Neural cell (in vitro differentiated cells): ENCODE data around the gene MTFP1. TPM values are rescaled to one million over a fixed set of nuclear protein-coding genes. Genes with fewer than 3 reads are reported as not detected.

Experiments used
- H2AFZ ChIP-seq: fragments of 200-600, 300-800 bp; sonication (generic), shearing (Covaris generic); 2 replicates; pipeline ENCODE4 v1.6.0; 2014; ENCODE audit warnings: low read depth, mild to moderate bottlenecking, antibody characterized with exemption, low read length, moderate library complexity
- H3F3A ChIP-seq: fragments of 200-600 bp; shearing (Covaris generic); 2 replicates; pipeline ENCODE4 v1.6.1; 2016; ENCODE audit warnings: mild to moderate bottlenecking, moderate library complexity, mixed read lengths, antibody characterized with exemption, low read length; ENCODE audit not compliant: insufficient read depth, poor library complexity, severe bottlenecking
- H3K27ac ChIP-seq: fragments of 200-600, 300-800 bp; sonication (generic), shearing (Covaris generic); 2 replicates; pipeline ENCODE4 v1.5.1; 2014; ENCODE audit warnings: mild to moderate bottlenecking, low read length, moderate library complexity
- H3K27me3 ChIP-seq: fragments of 300-800, 200-600 bp; sonication (generic), shearing (Covaris generic); 2 replicates; pipeline ENCODE4 v1.6.0; 2014; ENCODE audit warnings: mild to moderate bottlenecking, low read depth, low read length, moderate library complexity; ENCODE audit not compliant: insufficient read depth
- H3K36me3 ChIP-seq: fragments of 300-800, 200-600 bp; sonication (generic), shearing (Covaris generic); 2 replicates; pipeline ENCODE4 v1.5.1; 2014; ENCODE audit warnings: mild to moderate bottlenecking, antibody characterized with exemption, low read length, moderate library complexity; ENCODE audit not compliant: insufficient read depth
- H3K4me2 ChIP-seq: fragments of 300-800, 200-600 bp; sonication (generic), shearing (Covaris generic); 2 replicates; pipeline ENCODE4 v1.6.0; 2014; ENCODE audit warnings: mild to moderate bottlenecking, low read length
- H3K4me3 ChIP-seq: fragments of 300-800, 200-600 bp; sonication (generic), shearing (Covaris generic); 2 replicates; pipeline ENCODE4 v1.5.1; 2014; ENCODE audit warnings: mild to moderate bottlenecking, low read length, moderate library complexity
- H3K79me2 ChIP-seq: fragments of 200-600 bp; shearing (Covaris generic); replicated peaks from 2 replicates; pipeline ENCODE4 v1.6.0; 2014; ENCODE audit warnings: mild to moderate bottlenecking, low read length, moderate library complexity; ENCODE audit not compliant: insufficient read depth
- H3K9ac ChIP-seq: fragments of 300-800, 200-600 bp; sonication (generic), shearing (Covaris generic); 2 replicates; pipeline ENCODE4 v1.6.1; 2016; ENCODE audit warnings: mild to moderate bottlenecking, low read length, mixed read lengths
- H3K9me2 ChIP-seq: fragments of 200-600 bp; shearing (Covaris generic); 2 replicates; pipeline ENCODE4 v1.6.1; 2016; ENCODE audit warnings: mild to moderate bottlenecking, low read length, mixed read lengths; ENCODE audit not compliant: insufficient read depth
- H3K9me3 ChIP-seq: fragments of 200-600, 300-800 bp; sonication (generic), shearing (Covaris generic); 2 replicates; pipeline ENCODE4 v1.6.1; 2016; ENCODE audit warnings: mild to moderate bottlenecking, mixed run types, low read length, moderate library complexity, mixed read lengths
- H4K20me1 ChIP-seq: fragments of 200-600 bp; shearing (Covaris generic); 2 replicates; pipeline ENCODE4 v1.6.1; 2016; ENCODE audit warnings: mild to moderate bottlenecking, mixed run types; ENCODE audit not compliant: insufficient read depth
- CTCF ChIP-seq: fragments of 450-650 bp; IDR thresholded peaks from 2 replicates; pipeline ENCODE4 v1.5.1; 2014; ENCODE audit warnings: antibody characterized with exemption, mild to moderate bottlenecking, moderate library complexity; ENCODE audit not compliant: poor library complexity, severe bottlenecking
- EP300 ChIP-seq: fragments of 450-650 bp; conservative IDR thresholded peaks from 2 replicates; pipeline ENCODE4 v1.6.1; 2014; ENCODE audit warnings: antibody characterized with exemption, mild to moderate bottlenecking, moderate library complexity; ENCODE audit not compliant: poor library complexity, severe bottlenecking
- RAD21 ChIP-seq: fragments of 450-650 bp; conservative IDR thresholded peaks from 2 replicates; pipeline ENCODE4 v1.6.1; 2014; ENCODE audit warnings: antibody characterized with exemption, mild to moderate bottlenecking, moderate library complexity
- REST ChIP-seq: IDR thresholded peaks from 2 replicates; pipeline ENCODE4 v1.6.1; 2012; ENCODE audit warnings: borderline replicate concordance
- SMC3 ChIP-seq: fragments of 450-650 bp; conservative IDR thresholded peaks from 2 replicates; pipeline ENCODE4 v1.6.1; 2014; ENCODE audit warnings: antibody characterized with exemption, mild to moderate bottlenecking, moderate library complexity; ENCODE audit not compliant: poor library complexity
- TAF1 ChIP-seq: IDR thresholded peaks from 2 replicates; pipeline ENCODE4 v1.6.1; 2012; ENCODE audit warnings: low read depth
- polyA plus RNA-seq: library from polyadenylated mRNA; depleted of rRNA; stranded (reverse); fragments of >200 nt; gene quantifications from 2 replicates; pipeline ENCODE4 v1.2.3, GENCODE V29; 2014

Gene MTFP1
- polyA plus RNA-seq, 1 donor from 2014 or later: 8.1 TPM

DNA sequence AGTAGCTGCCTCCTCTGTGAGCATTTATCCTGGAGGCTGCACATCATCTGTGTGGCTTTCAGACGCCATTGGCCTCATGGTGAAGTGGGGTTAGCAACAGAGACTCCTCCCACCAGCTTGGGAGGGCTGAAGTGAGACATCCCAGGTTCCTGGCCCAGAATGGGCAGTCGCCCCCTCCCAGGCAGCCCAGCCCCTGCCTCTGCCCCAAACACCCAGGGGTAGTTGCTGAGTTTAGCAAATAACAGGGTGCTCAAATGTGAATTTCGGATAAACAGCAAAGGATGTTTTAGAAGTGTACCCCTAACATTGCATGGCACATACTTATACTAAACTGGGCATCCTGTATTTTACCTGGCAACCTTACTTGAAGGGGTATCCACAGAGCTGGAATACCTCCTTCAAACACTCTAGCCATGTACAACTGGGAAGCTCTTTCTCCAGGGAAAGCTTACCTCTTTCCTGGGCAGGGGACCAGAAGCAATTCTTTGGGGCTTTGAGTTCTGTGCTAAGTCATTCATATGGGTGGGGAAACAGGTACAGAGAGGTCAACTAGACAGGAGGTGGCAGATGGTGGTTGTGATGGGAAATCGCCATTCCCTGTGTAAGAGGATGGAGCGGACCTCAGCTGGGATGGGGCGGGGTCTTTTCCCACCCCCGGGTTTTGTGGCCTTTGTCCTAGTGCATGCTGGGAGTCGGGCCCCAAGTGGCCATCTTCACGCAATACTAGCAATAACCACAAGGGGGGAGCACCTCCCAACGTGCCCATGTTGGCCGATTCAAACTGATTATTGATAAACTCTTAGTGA, 19.3 kb downstream of the MTFP1 start:
- H3K36me3 ChIP-seq: no peaks in the 10 kb centered on the region
- TF ChIP-seq TAF1 (no peak), SMC3 (peak; percentile 47), EP300 (no peak), RAD21 (peak; percentile 62), REST (no peak), CTCF (peak; percentile 59)
- H3K9me2 ChIP-seq: no peaks in the 10 kb centered on the region
- no peaks in the 10 kb centered on the region for H4K20me1 ChIP-seq
- no peaks in the 10 kb centered on the region for H3F3A ChIP-seq
- no peak overlapping the region for H3K9ac ChIP-seq
- H3K27ac ChIP-seq: no peak overlapping the region
- no peaks in the 10 kb centered on the region for H3K79me2 ChIP-seq
- H3K4me2 ChIP-seq: no peak overlapping the region
- no peaks in the 10 kb centered on the region for H3K27me3 ChIP-seq
- no peak overlapping the region for H2AFZ ChIP-seq
- no peaks in the 10 kb centered on the region for H3K9me3 ChIP-seq
- H3K4me3 ChIP-seq: no peak overlapping the region

- no peak for TF ChIP-seq RAD21
- no peak for TF ChIP-seq TAF1
- peak; percentile 4 for TF ChIP-seq CTCF
- Histone ChIP-seq H3F3A (no peaks in the 10 kb centered on the region), H3K4me2 (no peak overlapping the region), H3K27ac (no peak overlapping the region), H3K9me2 (no peaks in the 10 kb centered on the region), H3K9me3 (no peaks in the 10 kb centered on the region), H2AFZ (no peak overlapping the region), H4K20me1 (no peaks in the 10 kb centered on the region), H3K9ac (no peak overlapping the region), H3K4me3 (no peak overlapping the region), H3K27me3 (no peaks in the 10 kb centered on the region), H3K36me3 (no peaks in the 10 kb centered on the region), H3K79me2 (no peaks in the 10 kb centered on the region)
Observed at GRCh38 chr22:30445438-30446145, 20.0 kb downstream of the MTFP1 start.
